PC-9 (cell line): ENCODE data around the gene FNDC10. TPM values are rescaled to one million over a fixed set of nuclear protein-coding genes. Genes with fewer than 3 reads are reported as not detected.

Experiments used
- BruUV-seq: library from RNA; stranded (reverse); fragments of 400-500 nt; replicated peaks from 2 replicates; lab custom pipeline; 2021; lab: Mats Ljungman, UMichigan
- CTCF ChIA-PET: fragments of 300-600 bp; sonication (Branson Sonifier 250); formaldehyde crosslinking; loops from one replicate; lab custom pipeline; 2022; ENCODE audit warnings: antibody characterized with exemption; lab: Charles Lee
- POLR2A ChIA-PET: fragments of 300-600 bp; sonication (Branson Sonifier 250); formaldehyde crosslinking; loops from one replicate; lab custom pipeline; 2022; ENCODE audit warnings: antibody characterized with exemption; ENCODE audit not compliant: unreplicated experiment; lab: Charles Lee
- DNase-seq, 2 experiments: peaks; one replicate each; pipeline versions ENCODE4 v3.0.0 to v3.0.0-alpha.2; 2015 to 2022; ENCODE audit warnings: mixed read lengths in 1 of 2
- H2AFZ ChIP-seq: fragments of 200-600 bp; sonication (generic); 2 replicates; pipeline ENCODE4 v1.8.1; 2017; ENCODE audit warnings: antibody characterized with exemption
- H3F3A ChIP-seq: fragments of 200-600 bp; sonication (generic); 2 replicates; pipeline ENCODE4 v1.8.1; 2017; ENCODE audit warnings: antibody characterized with exemption, mild to moderate bottlenecking, low read depth; ENCODE audit not compliant: insufficient read depth
- H3K27ac ChIP-seq: fragments of 200-600 bp; sonication (generic); 2 replicates; pipeline ENCODE4 v1.6.1; 2016; ENCODE audit warnings: mixed run types
- H3K27me3 ChIP-seq: fragments of 200-600 bp; sonication (generic); 2 replicates; pipeline ENCODE4 v1.6.1; 2016; ENCODE audit warnings: low read depth, mixed run types; ENCODE audit not compliant: insufficient read depth
- H3K36me3 ChIP-seq: fragments of 200-600 bp; sonication (generic); 2 replicates; pipeline ENCODE4 v1.6.1; 2016; ENCODE audit warnings: low read depth, mixed run types
- H3K4me1 ChIP-seq: fragments of 200-600 bp; sonication (generic); replicated peaks from 2 replicates; pipeline ENCODE4 v1.6.1; 2016; ENCODE audit warnings: mixed run types; ENCODE audit not compliant: insufficient read depth
- H3K4me2 ChIP-seq: fragments of 200-600 bp; sonication (generic); 2 replicates; pipeline ENCODE4 v1.6.1; 2017; ENCODE audit warnings: mixed run types
- H3K4me3 ChIP-seq: fragments of 200-600 bp; sonication (generic); 2 replicates; pipeline ENCODE4 v1.6.1; 2016; ENCODE audit warnings: mixed run types
- H3K79me2 ChIP-seq: fragments of 200-600 bp; sonication (generic); 2 replicates; pipeline ENCODE4 v1.6.1; 2017; ENCODE audit warnings: low read depth, mixed run types
- H3K9me2 ChIP-seq: fragments of 200-600 bp; sonication (generic); 2 replicates; pipeline ENCODE4 v1.8.1; 2017; ENCODE audit warnings: mild to moderate bottlenecking; ENCODE audit not compliant: insufficient read depth
- H3K9me3 ChIP-seq: fragments of 200-600 bp; sonication (generic); 2 replicates; pipeline ENCODE4 v1.8.1; 2016; ENCODE audit warnings: low read depth; ENCODE audit not compliant: insufficient read depth
- H4K20me1 ChIP-seq: fragments of 200-600 bp; sonication (generic); 2 replicates; pipeline ENCODE4 v1.8.1; 2017; ENCODE audit not compliant: insufficient read depth
- EZH2 ChIP-seq: fragments of 200-600 bp; sonication (generic); IDR thresholded peaks from 2 replicates; pipeline ENCODE4 v1.8.0; 2017; ENCODE audit warnings: antibody characterized with exemption, low read depth
- intact Hi-C: fragments of 100-400 bp; cut with micrococcal nuclease; formaldehyde crosslinking; loops from one replicate; pipeline ENCODE4 v1.10.0; 2022; ENCODE audit not compliant: unreplicated experiment
- total RNA-seq: library from RNA; stranded (reverse); gene quantifications from 2 replicates; pipeline ENCODE4 v1.2.3, GENCODE V29; 2021
- TF ChIP-seq, protein P1 (sequence below): fragments of 200-600 bp; sonication (generic); conservative IDR thresholded peaks from 2 replicates; pipeline ENCODE4 v1.6.1; 2017; ENCODE audit warnings: mixed run types, antibody characterized with exemption, mild to moderate bottlenecking, moderate library complexity

The FNDC10 gene
- total RNA-seq, 1 experiment from 2014 or later, result 5.4 TPM

DNA sequence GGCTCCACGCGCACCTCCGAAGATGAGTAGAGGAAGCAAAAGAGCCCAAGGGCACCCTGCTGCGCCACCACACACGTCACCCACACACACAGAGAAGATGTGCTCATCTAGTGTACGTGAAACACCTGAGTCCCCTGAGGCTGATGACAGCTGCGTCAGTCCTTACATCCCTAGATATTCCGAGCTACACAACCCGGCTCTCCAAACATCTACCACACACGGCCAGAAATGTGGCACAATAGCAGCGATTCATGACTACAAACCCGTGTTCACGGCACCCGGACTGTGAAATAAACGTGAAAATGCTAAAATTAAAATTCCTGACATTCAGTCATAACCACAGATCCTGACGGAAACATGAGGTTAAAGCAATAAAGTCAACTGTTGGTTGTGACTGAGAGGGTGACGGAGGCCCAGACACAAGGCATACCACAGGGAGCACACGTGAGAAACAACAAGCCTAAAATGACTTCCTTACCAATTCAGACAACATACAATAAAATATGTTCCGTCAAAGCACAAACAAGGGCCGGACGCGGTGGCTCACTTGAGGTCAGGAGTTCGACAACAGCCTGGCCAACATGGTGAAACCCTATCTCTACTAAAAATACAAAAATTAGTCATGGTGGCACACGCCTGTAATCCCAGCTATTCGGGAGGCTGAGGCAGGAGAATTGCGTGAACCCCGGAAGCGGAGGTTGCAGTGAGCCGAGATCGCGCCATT lies 32.6 kb downstream of the FNDC10 start:
- no peaks in the 10 kb centered on the region for H3K9me2 ChIP-seq
- H4K20me1 ChIP-seq, result peaks cover 93% of the 10 kb centered on the region
- peaks cover 4% of the 10 kb centered on the region; the same call in 1 of the 2 replicates for H3F3A ChIP-seq
- H3K27me3 ChIP-seq, result no peaks in the 10 kb centered on the region
- intact Hi-C loops, result no loop called here
- ChIA-PET CTCF (no interaction called here), POLR2A (no interaction called here)
- peaks cover 93% of the 10 kb centered on the region for H3K79me2 ChIP-seq
- no TSS peak for BruUV-seq
- no peaks in the 10 kb centered on the region for H3K9me3 ChIP-seq
- H3K4me3 ChIP-seq, result no peak overlapping the region
- 0 out of 2 replicates have a peak, but pooled peaks cover 19% of the 10 kb centered on the region for H3K36me3 ChIP-seq
- no peak overlapping the region for H3K27ac ChIP-seq
- TF ChIP-seq, protein P1, sequence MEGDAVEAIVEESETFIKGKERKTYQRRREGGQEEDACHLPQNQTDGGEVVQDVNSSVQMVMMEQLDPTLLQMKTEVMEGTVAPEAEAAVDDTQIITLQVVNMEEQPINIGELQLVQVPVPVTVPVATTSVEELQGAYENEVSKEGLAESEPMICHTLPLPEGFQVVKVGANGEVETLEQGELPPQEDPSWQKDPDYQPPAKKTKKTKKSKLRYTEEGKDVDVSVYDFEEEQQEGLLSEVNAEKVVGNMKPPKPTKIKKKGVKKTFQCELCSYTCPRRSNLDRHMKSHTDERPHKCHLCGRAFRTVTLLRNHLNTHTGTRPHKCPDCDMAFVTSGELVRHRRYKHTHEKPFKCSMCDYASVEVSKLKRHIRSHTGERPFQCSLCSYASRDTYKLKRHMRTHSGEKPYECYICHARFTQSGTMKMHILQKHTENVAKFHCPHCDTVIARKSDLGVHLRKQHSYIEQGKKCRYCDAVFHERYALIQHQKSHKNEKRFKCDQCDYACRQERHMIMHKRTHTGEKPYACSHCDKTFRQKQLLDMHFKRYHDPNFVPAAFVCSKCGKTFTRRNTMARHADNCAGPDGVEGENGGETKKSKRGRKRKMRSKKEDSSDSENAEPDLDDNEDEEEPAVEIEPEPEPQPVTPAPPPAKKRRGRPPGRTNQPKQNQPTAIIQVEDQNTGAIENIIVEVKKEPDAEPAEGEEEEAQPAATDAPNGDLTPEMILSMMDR, result no peak
- TF ChIP-seq EZH2, result no peak
- no peak for DNase-seq
- H3K4me1 ChIP-seq, result no peaks in the 10 kb centered on the region
- H3K4me2 ChIP-seq, result no peak overlapping the region
- H2AFZ ChIP-seq, result no peak overlapping the region

GRCh38 chr1:1565340-1565739 lies 34.6 kb downstream of the FNDC10 start:
- no peaks in the 10 kb centered on the region for H3K4me1 ChIP-seq
- BruUV-seq, result no TSS peak

GRCh38 chr1:1564268-1564667 lies 35.7 kb downstream of the FNDC10 start:
- no peaks in the 10 kb centered on the region for H3K9me2 ChIP-seq
- intact Hi-C loops, result no loop called here
- no peaks in the 10 kb centered on the region for H3K4me1 ChIP-seq
- no peak for DNase-seq
- H3F3A ChIP-seq, result peaks cover 7% of the 10 kb centered on the region; the same call in 1 of the 2 replicates
- CTCF ChIA-PET, result no interaction called here
- POLR2A ChIA-PET, result no interaction called here
- H3K27me3 ChIP-seq, result no peaks in the 10 kb centered on the region
- no peak overlapping the region for H3K4me3 ChIP-seq
- no peak overlapping the region for H3K4me2 ChIP-seq
- H3K36me3 ChIP-seq, result 0 out of 2 replicates have a peak, but pooled peaks cover 19% of the 10 kb centered on the region
- H3K79me2 ChIP-seq, result peaks cover 72% of the 10 kb centered on the region
- H4K20me1 ChIP-seq, result peaks cover 77% of the 10 kb centered on the region
- no peaks in the 10 kb centered on the region for H3K9me3 ChIP-seq
- no peak overlapping the region for H2AFZ ChIP-seq
- no TSS peak for BruUV-seq
- TF ChIP-seq, protein P1, result no peak
- H3K27ac ChIP-seq, result no peak overlapping the region

More at GRCh38 chr1:1565340-1565739, 34.6 kb downstream of the FNDC10 start:
- intact Hi-C loops, result no loop called here
- no peak for TF ChIP-seq EZH2
- TF ChIP-seq, protein P1, result no peak
- no peak overlapping the region for H3K4me3 ChIP-seq
- H3K9me3 ChIP-seq, result no peaks in the 10 kb centered on the region
- H3K27me3 ChIP-seq, result no peaks in the 10 kb centered on the region
- CTCF ChIA-PET, result no interaction called here
- peaks cover 80% of the 10 kb centered on the region for H4K20me1 ChIP-seq
- 0 out of 2 replicates have a peak, but pooled peaks cover 21% of the 10 kb centered on the region for H3K36me3 ChIP-seq
- H3K27ac ChIP-seq, result no peak overlapping the region
- no peak overlapping the region for H3K4me2 ChIP-seq
- H3F3A ChIP-seq, result peaks cover 1% of the 10 kb centered on the region; the same call in 1 of the 2 replicates
- POLR2A ChIA-PET, result no interaction called here
- H3K9me2 ChIP-seq, result no peaks in the 10 kb centered on the region
- no peak for DNase-seq
- no peak overlapping the region for H2AFZ ChIP-seq
- H3K79me2 ChIP-seq, result peaks cover 77% of the 10 kb centered on the region
